Stimulated activated CD8-positive, alpha-beta memory T cell treated with anti-CD3 and anti-CD28 coated beads, Interleukin-15, amount 100 ng/mL, for 48 hours (primary cell): ENCODE results near the gene ATP5MC2.
"Not testable (repeated sequence)": the region's sequence is repeated elsewhere in the genome, so short reads cannot be mapped to it uniquely, and the experiment has no call there.

Experiments used
- DNase-seq, 2 donors: peaks; one replicate each; pipeline ENCODE4 v3.0.0-alpha.2; 2020; ENCODE audit warnings: low read depth in 2 of 2

Gene ATP5MC2

DNA sequence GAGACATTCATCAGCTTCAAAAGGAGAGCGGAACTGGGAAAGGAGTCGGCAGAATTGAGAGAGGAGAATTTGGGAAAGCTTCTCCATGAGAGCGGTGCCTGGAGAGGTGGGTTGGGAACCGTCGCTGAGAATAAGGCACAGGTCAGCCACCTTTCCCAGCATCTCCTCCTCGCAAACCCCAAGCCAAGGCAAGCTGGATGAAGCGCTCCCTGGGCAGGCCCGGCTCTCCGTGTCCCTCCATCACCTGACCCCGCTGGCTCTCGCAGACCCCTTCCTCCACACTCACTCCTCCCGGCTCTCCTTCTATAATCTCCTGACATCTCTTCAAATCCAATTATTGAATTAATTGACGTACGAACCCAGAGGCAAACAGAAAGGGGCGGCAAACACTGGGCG lies 18.9 kb upstream of the ATP5MC2 start:
- no peak for DNase-seq

DNA sequence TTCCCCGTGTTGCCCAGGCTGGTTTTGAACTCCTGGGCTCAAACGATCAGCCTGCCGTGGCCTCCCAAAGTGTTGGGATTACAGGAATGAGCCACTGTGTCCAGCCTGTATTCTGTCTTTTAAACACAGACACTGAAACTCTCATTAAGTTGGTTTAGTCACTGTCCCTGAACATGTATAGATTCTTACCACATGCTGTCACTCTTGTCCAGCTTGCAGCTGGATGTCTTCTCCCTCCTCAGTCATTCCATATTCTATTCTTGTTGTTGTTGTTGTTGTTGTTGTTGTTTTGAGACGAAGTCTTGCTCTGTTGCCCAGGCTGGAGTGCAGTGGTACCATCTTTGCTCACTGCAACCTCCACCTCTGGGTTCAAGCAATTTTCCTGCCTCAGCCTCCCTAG lies 12.3 kb upstream of the ATP5MC2 start:
- DNase-seq: no peak

DNA sequence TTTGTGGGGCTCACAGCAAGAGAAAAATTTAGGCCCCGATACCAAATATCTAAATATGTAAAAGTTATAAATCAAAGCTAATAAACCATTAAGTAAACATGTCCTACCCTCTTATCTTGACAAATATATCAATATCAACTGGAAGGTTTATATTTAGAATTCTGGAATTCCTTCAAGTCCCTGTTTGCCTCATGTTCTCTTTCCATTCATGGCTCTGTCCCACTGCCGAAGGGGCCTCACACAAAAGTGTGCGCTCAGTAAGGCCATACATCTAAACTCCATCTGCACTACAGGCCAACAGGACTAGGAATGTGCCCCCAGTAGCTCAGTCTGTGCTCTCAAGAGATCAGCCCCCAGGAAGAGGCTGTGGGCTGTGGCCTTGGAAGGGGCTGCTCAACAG lies 10.6 kb upstream of the ATP5MC2 start:
- DNase-seq: no peak

DNA sequence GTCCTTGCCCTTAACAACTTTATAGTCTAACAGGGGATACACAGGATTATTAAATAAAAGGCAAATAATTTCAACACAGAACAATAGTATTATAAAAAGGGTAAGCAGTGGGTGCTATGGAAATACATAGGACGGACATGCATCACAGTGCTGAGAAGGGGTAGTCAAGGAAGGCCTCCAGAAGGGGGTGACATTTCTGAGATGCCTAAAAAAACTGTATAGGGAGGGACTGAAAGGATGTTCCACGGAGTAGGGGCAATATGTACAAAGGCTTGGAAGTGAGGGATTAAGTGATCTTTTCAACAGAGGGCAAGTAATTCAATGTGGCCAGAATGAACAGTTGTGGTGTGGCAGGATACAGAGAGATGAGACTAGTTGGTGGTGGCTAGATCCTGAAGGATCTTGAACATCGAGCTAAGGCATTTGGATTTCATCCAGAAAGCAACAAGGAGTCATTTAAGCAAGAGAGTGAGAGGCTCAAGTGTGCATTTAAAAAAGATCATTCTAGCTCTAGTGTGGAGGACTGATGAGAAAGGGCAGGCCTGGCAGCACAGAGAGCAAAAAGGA lies 8.9 kb upstream of the ATP5MC2 start:
- DNase-seq: no peak

DNA sequence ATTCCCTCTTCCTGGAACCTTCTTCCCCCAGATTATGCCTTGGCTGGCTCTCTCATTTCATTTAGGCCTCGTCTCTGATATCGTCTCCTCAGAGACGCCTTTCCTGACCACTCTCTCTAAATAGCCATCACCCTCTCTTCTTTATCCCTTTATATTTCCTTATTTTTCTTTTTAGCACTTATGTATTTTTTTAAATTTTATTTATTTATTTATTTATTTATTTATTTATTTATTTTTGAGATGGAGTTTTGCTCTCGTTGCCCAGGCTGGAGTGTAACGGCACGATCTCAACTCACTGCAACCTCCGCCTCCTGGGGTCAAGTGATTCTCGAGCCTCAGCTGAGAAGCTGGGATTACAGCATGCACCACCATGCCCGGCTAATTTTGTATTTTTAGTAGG lies 8.1 kb upstream of the ATP5MC2 start:
- no peak for DNase-seq

DNA sequence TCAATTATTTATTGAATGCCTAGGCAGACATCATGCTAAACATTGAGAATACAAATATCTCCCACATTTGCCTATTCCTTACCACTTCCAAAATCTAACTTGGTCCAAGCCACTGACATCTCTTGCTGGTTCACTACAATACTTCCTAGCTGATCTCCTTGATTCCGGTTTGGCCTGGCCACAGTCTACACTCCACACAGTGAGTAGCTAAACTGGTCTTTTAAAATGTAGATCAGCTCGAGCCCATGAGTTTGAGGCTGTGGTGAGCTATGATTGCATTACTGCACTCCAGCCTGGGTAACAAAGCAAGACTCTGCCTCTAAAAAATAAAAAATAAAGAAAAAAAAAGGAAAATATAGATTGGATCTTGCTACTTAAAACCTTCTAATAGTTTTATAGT lies 7.6 kb upstream of the ATP5MC2 start:
- no peak for DNase-seq

DNA sequence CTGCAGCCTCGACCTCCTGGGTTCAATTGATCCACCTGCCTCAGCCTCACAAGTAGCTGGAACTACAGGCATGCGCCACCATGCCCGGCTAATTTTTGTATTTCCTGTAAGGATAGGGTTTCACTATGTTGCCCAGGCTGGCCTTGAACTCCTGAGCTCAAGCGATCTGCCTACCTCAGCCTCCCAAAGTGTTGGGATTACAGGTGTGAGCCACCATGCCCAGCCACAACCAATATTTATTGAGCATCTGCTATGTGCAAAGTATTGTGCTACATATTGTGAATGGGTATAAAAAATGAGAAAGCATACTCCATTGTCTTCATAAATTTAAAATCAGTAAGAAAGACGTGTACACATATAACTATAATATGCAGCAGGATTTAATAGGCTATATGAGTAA lies 4.2 kb upstream of the ATP5MC2 start:
- DNase-seq: not testable (repeated sequence)

DNA sequence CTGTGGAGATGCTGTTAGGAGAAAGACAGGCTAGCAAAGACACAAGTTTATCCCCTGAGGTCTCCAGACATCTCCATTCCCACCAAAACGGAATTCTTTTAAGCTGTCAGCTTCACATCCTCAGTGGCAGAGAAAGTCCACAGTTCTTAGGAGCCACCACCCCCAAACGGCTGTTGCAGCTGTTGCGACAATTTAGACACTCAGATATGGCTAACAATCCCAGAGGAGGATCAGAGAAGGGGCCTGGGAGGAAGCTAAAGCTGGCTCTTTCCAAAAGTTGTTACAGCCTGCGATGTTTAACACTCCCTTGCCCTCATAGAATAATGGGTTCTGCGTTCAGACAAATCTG lies 1.9 kb upstream of the ATP5MC2 start:
- DNase-seq: no peak

DNA sequence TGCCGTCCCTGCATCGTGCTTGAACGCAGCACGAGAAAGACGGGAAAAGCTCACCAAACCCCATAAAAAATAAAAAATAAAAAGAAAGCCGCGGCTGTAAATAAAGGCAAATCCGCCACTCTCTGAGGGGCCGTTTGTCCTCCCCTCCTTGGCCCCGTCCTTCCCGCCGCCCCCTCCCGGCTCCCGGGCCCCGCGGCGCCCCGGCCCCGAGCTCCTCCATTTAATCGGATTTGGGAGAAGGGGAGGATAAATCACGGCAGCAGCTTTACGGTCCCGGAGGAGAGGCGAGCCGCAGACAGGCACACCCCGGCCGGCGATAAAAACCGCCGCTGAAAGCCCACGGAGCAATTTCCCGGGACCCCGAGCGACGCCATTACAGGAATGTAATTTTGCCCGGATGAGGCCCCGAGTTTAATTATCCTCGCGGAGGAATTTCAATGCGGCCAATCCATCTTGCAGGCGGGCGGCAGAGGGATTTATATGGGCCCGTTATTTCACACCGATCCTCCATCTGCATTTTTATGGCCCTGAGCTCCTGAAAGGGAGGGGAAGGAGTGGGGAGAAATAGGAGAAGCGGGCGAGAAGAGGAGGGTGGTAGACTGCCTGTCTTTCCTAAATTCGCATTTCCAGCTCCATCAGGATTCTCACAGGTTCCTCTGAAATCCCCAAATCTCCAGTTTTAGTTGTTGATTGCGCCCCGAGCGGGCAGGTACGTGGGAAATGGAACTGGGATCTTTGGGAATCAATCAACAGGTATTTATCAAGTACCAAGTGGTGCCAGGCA lies 1.3 kb upstream of the ATP5MC2 start:
- DNase-seq: no peak

DNA sequence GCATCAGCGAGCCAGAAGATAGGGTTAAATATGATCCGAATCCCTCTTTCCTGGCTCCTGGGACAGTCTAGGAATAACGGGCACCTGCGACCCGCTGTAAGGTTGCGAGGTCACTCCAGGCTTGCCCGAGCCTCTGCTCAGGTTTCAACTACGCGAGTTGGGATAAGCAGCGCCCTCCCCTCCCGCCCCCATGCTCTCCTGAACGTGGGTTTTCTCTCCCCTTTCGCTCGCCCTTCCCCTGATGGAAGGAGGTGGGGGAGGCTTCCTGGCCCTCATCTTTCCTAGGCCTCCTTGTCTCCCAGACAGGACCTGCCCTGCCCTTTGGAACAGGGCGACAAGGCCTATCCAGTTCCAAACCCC lies 753 bp upstream of the ATP5MC2 start:
- DNase-seq: no peak

DNA sequence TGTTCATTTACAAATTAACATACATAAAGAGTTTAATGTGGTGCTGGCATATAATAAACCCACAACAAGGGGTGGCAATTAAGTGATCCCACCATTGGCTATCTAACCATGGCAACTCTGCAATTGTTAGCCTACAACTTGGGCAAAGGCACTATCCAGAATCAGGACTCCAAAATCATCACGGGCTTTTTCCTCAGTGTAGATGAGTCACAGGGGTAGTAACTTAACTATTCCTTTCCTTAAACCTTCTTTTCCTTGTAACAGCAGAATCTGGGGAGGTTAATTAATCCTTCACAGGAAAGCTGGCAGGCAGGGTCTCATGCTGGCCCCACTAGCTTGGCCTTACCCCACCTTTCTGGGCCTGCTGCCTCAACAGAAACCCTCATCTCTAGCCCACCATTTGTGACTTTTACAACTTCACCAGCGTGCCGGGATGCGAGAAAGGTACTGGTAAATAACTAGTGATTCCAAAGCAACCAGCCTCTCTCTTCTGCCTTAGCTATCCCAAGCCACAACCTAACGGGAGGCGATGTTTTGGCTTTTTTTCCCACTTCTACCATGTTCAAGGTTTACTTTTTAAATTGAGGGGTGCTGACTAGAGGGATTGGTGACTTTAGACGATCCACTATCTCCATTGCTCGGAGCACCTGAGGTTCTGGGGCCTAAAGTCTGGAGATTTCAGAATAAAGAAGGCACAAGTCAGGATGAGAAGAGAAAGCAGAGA lies 744 bp downstream of the ATP5MC2 start:
- DNase-seq: no peak

DNA sequence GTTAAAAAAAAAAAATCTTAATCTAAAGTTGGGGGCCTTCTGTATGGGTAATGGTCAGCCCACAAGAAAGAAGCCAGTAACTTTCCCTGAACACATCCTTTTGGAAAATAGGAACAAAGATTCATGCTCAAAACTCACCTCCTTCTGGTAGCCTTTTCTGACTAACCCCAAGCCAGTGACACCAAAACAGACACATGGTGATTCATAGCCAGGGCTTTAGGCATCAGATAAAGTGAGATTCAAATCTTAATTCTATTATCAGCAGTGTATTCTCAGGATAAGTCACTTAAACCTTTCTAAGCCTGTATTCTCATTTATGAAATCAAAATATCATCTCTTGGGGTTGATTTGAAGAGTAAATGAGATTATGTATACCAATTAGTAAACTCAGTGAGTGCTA lies 4.9 kb downstream of the ATP5MC2 start:
- DNase-seq: no peak

DNA sequence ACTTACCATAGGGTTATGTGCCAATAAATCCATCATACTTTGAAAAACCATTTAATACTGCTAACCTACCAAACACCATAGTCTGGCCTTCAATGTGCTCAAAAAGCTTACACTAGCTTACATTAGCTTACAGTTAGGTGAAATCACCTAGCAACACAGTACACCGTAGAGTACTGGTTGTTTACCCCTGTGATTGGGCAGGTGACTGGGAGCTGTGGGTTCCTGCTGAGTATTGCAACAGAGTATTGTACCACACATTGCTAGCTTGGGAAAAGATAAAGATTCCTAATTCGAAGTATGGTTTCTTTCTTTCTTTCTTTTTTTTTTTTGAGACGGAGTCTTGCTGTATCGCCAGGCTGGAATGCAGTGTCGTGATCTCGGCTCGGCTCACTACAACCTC lies 5.6 kb downstream of the ATP5MC2 start:
- no peak for DNase-seq

DNA sequence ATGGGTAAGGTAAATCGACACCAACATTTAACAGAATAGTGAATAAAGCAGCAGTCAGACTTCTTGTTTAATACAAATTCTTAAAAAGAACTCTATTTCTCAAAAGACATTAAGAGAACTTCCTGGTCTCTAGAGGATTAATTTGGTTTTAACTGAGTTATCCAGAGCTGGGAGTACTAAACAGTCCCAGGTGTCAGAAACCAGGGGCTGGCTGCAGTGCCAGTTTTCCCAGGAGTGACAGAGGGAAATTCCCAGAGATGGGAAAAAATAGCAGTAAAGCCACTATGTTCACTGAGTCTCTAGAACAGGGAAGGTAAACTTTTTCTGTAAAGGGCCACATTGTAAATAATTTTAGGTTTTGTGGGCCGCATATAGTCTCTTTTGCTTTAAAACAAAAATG lies 8.8 kb downstream of the ATP5MC2 start:
- no peak for DNase-seq

DNA sequence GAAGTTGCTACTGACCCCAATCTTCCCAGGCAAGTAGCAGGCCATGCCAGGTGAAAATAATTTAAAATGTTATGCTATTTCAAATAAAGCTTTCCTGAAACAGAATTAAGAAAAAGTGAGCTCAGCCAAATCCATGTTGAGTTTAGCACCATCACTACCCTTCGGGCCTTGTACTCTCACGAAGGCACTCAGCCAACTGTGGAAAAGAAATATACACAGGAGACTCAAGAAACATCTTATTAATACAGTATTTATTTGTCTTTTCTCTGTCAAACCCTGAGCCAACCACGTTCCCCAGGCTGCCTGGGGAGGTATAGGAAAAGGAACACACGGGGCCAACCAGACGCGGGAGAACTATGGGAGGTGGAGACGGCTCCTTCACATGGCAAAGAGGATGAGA lies 10.9 kb downstream of the ATP5MC2 start:
- no peak for DNase-seq

DNA sequence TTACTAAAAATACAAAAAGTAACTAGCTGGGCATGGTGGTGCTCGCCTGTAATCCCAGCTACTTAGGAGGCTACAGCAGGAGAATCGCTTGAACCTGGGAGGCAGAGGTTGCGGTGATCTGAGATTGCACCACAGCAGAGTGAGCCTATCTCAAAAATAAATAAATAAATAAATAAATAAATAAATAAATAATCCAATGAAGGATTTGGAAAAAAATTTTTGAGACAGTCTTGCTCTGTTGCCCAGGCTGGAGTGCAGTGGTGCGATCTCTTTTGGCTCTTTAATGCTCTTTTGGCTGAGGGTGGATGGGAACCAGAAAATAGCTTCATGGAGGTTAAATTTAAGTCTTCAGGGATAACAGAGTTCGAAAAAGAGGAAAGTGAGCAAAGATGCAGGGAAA lies 11.7 kb downstream of the ATP5MC2 start:
- no peak for DNase-seq

DNA sequence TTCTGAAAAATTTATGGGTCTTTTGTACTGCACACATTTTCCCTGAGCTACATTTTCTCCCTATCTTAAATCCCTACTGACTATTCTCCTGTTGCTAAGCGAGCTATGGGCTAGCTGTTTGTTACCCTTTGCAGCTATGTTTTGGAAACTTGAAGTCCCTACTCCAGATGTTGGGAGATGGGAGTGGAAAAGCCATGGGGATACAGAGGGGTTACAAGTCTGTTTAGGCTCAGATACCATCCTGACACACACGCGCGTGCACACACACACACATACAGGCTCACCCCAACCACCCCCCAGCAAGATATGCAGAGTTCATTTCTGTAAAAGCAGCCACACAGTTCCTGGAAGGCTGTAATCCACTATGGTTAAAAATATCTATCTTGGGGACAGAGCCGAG lies 15.8 kb downstream of the ATP5MC2 start:
- DNase-seq: no peak

DNA sequence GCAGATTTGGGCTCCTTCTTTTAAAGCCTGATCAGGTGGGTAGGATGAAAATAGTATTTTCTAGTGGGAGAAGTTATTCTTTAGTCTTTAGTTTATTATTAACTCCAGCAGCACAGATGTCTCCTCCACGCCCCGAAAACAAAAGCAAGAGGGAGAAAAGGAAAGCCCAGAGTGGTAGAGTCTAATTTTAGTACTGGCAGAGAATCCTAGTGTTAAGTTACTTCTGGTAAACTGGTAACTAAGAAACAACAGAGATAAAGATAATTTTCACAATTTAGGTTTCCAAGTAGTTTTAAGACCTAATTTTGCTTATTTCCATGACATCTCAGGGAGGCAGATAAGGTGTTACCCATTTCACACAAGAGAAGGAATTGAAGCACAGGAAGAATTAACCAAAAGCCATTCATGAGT lies 16.3 kb downstream of the ATP5MC2 start:
- no peak for DNase-seq

DNA sequence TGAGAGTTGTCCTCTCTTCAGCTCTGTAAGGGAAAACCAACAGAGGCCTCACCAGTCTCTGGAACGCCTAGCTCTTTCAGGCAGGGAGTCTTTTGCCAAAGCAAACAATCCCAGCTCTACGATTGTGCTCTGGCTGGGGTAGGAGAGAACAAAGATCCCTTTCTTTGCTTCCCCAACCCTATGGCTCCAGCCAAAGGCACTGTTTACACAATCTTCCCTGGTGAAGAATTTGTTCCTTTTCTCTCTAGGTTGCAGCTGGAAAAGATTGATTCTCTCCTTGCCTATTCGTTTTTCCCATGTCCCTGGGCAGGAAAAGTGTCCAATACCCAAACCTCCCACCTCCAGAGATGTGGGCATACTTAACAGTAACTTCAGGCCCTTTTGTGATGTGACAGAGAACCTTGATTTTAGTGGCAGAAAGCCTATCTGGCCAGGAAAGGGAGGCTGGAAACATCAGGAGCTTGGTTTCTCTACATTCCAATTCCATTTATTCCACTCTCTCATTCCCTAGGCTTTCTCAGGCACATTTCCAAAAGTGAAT lies 16.8 kb downstream of the ATP5MC2 start:
- DNase-seq: no peak

DNA sequence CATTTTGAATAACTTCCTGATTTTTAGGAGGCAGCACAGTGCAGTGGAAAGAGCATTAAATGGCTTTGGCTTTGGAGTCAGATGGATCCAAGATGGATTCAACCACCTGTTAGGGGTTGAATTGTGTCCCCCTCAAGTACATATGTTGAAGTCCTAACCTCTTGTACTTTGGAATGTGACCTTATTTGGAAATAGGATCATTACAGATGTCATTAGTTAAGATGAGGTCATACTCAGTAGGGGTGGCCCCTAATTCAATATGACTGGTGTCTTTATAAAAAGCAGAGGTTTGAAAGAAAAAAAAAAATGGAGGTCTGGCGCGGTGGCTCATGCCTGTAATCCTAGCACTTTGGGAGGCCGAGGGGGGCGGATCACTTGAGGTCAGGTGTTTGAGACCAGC lies 18.8 kb downstream of the ATP5MC2 start:
- no peak for DNase-seq

DNA sequence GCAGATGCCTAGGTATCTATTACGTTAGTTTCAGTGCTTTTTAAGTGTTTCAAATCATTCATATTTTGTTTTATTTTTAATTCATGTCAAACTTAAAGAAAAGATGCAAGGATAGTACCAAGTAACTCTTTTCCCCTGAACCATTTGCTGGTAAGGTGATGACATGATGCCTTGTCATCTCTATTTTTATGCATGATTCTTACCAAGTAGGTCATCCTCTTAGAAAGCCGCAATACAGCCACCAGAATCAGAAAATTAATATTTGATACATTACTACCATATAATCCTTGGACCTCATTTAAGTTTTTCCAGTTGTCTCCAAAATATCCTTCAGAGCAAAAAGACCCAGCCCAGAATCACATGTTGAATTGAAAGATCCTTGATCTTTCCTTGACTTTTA lies 22.3 kb downstream of the ATP5MC2 start:
- DNase-seq: no peak

DNA sequence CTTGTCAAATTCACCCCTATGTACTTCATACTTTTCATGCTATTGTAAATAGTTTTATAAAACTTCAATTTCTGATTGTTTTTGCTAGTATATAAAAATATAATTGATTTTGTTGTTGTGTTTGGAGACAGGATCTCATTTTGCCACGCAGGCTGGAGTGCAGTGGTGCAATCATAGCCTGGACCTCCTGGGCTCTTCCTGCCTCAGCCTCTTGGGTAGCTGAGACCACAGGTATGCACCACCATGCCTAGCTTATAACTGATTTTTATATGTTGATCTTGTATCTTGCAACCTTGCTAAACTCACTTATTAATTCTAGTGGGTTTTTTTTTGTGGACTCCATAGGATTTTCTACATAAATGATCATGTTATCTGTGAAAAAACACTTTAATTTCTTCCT lies 23.5 kb downstream of the ATP5MC2 start:
- DNase-seq: no peak

DNA sequence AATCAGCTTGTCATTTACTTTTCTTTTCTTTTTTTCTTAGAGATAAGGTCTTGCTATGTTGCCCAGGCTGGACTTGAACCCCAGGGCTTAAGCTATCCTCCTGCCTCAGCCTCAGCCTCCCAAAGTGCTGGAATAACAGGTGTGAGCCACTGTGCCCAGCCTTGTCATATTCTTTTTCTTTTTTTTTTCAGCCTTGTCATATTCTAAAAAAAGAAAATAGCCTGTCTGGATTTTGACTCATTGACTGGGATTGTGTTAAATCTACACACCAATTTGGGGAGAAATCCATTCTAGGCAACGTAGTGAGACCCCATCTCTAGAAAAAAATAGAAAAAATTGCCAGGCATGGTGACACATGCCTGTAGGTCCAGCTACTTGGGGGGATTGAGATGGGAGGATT lies 24.1 kb downstream of the ATP5MC2 start:
- DNase-seq: no peak
